Spleen (tissue), 11 donors: ENCODE results near the gene GPD2. TPM values are rescaled to one million over a fixed set of nuclear protein-coding genes. Genes with fewer than 3 reads are reported as not detected.
"Not testable (repeated sequence)": the region's sequence is repeated elsewhere in the genome, so short reads cannot be mapped to it uniquely, and the experiment has no call there.

Source experiments
- DNase-seq: peaks from one replicate; pipeline ENCODE4 v3.0.0-alpha.2; 2020
- H3K27ac ChIP-seq, 8 donors: fragments of 200-600 bp; sonication (generic) in 7 of 8; 1 replicate in 4 of 8; 2 replicates in 4 of 8; pipeline versions ENCODE4 v1.5.0 to v1.8.0; 2016 to 2021; ENCODE audit warnings: inconsistent platforms in 4 of 8, mild to moderate bottlenecking in 4 of 8, moderate library complexity in 1 of 8
- H3K27me3 ChIP-seq, 7 donors: fragments of 200-600 bp; sonication (generic) in 6 of 7; replicated peaks in 1 of 7; 1 replicate in 4 of 7; 2 replicates in 3 of 7; pipeline versions ENCODE4 v1.5.0 to v1.8.0; 2016 to 2021; ENCODE audit warnings: inconsistent platforms in 3 of 7, mild to moderate bottlenecking in 1 of 7
- H3K36me3 ChIP-seq, 6 donors: fragments of 200-600 bp; sonication (generic) in 5 of 6; 1 replicate in 4 of 6; 2 replicates in 2 of 6; pipeline versions ENCODE4 v1.5.0 to v1.8.0; 2016 to 2021; ENCODE audit warnings: inconsistent platforms in 2 of 6
- H3K4me1 ChIP-seq, 6 donors: fragments of 200-600 bp; sonication (generic) in 5 of 6; 1 replicate in 3 of 6; 2 replicates in 3 of 6; pipeline versions ENCODE4 v1.5.0 to v1.8.0; 2016 to 2021; ENCODE audit warnings: inconsistent platforms in 3 of 6
- H3K4me3 ChIP-seq, 8 donors: fragments of 200-600 bp; sonication (generic) in 7 of 8; 1 replicate in 4 of 8; 2 replicates in 4 of 8; pipeline versions ENCODE4 v1.5.0 to v1.8.0; 2016 to 2021; ENCODE audit warnings: inconsistent platforms in 4 of 8, mild to moderate bottlenecking in 4 of 8, moderate library complexity in 2 of 8
- H3K9me3 ChIP-seq, 8 donors: fragments of 200-600 bp; sonication (generic) in 7 of 8; 1 replicate in 4 of 8; 2 replicates in 4 of 8; pipeline versions ENCODE4 v1.5.0 to v1.8.0; 2016 to 2021; ENCODE audit warnings: inconsistent platforms in 4 of 8
- CTCF ChIP-seq, 11 experiments: fragments of 200-600 bp in 7 of 11; fragments of 450-650 bp in 4 of 11; sonication (generic) in 4 of 11; IDR thresholded peaks in 8 of 11; conservative IDR thresholded peaks in 3 of 11; 1 replicate in 7 of 11; 2 replicates in 4 of 11; pipeline versions ENCODE4 v1.4.0 to v1.8.0; 2016 to 2021; ENCODE audit warnings: antibody characterized with exemption in 11 of 11, inconsistent platforms in 4 of 11, mild to moderate bottlenecking in 1 of 11
- POLR2A ChIP-seq, 3 donors: fragments of 450-650 bp; IDR thresholded peaks; one replicate each; pipeline ENCODE4 v1.5.1; 2017; ENCODE audit warnings: antibody characterized with exemption in 3 of 3, mild to moderate bottlenecking in 1 of 3
- POLR2AphosphoS5 ChIP-seq, 3 donors: sonication (generic); formaldehyde crosslinking; IDR thresholded peaks; one replicate each; pipeline ENCODE4 v1.5.1; 2017; ENCODE audit warnings: antibody characterized with exemption in 3 of 3
- WGBS, 5 donors: extraction: QIAGEN DNeasy Blood & Tissue Kit in 3 of 5; methylation state at CpG; one replicate each; pipeline versions ENCODE4 v1.1.5 to v1.1.7; 2013 to 2018; 5-methylcytosine and 5-hydroxymethylcytosine counted together
- intact Hi-C: fragments of 100-400 bp; cut with DNase I; formaldehyde crosslinking; loops from one replicate; pipeline ENCODE4 v1.15.0; 2023; ENCODE audit warnings: low total_unique reads
- polyA plus RNA-seq, 3 donors: library from polyadenylated mRNA; stranded (reverse); fragments of 200-250 nt; gene quantifications; one replicate each; pipeline ENCODE4 v1.2.1, GENCODE V29; 2013
- total RNA-seq, 7 donors: library from RNA; depleted of rRNA in 3 of 7; stranded (reverse); fragments of >200 nt in 3 of 7; fragmentation: NEBNext Ultra II Directional in 4 of 7; extraction: Animal tissue kit (Norgen Biotek cat#: 25700) in 4 of 7; gene quantifications; one replicate each; pipeline versions ENCODE4 v1.1.0 to v1.2.1, GENCODE V29; 2016 to 2021
- donor health status: healthy with polysubstance abuse.
- donor health status: DM: no; HTN: no; CAD: no; lungs with moderate emphysema.
- donor health status: DM: no; HTN: no; CAD: no.
- donor health status: Bipolar disorder and iron deficiency.
- donor health status: healthy.
- donor health status: DM: no; HTN: no; CAD: no.
- donor health status: DM: yes; HTN: yes; CAD: no.

Gene GPD2
- total and polyA plus RNA-seq, 10 donors = 3.5 to 74.9 (median 28.8) TPM

- DNase-seq = no peak
- H3K27me3 ChIP-seq = no peaks in the 10 kb centered on the region
- TF ChIP-seq POLR2A (IDR thresholded peaks at IDR 0.05) (no peak), CTCF (IDR thresholded peaks at IDR 0.05 in 8 of 11, conservative IDR thresholded peaks at IDR 0.05 in 3 of 11) (no peak), POLR2AphosphoS5 (IDR thresholded peaks at IDR 0.05) (no peak)
- no peaks in the 10 kb centered on the region for H3K9me3 ChIP-seq
- H3K4me1 ChIP-seq = no peaks in the 10 kb centered on the region
- 64 to 77% (median 75%) methylated on average over 2 of the region's 2 CpGs for WGBS, 5 donors
- no peak overlapping the region for H3K4me3 ChIP-seq
- no peak overlapping the region for H3K27ac ChIP-seq
- intact Hi-C loops = no loop called here
- H3K36me3 ChIP-seq = peaks cover 0 to 23% (median 2%) of the 10 kb centered on the region in 6 donors
Measured at GRCh38 chr2:156526950-156527636, 90.9 kb downstream of the GPD2 start.

- DNase-seq, H3K27ac ChIP-seq, intact Hi-C loops, H3K4me3 ChIP-seq, H3K27me3 ChIP-seq, H3K9me3 ChIP-seq: not testable (repeated sequence)
- H3K4me1 ChIP-seq = peaks cover 0 to 10% (median 5%) of the 10 kb centered on the region in 6 donors
- 89 to 98% (median 91%) methylated on average over 5 of the region's 5 CpGs for WGBS, 5 donors
- peaks cover 0 to 16% (median 2%) of the 10 kb centered on the region in 6 donors for H3K36me3 ChIP-seq
Measured at GRCh38 chr2:156528583-156528982, 92.4 kb downstream of the GPD2 start.

GRCh38 chr2:156532989-156533388 is 96.8 kb downstream of the GPD2 start:
- intact Hi-C loops = no loop called here
- no peak for DNase-seq
- peak overlapping the region in 1 of 8 donors; percentile 18 for H3K27ac ChIP-seq
- H3K27me3 ChIP-seq = no peaks in the 10 kb centered on the region
- no peak for TF ChIP-seq POLR2AphosphoS5 (IDR thresholded peaks at IDR 0.05)
- no peak for TF ChIP-seq POLR2A (IDR thresholded peaks at IDR 0.05)
- TF ChIP-seq CTCF (IDR thresholded peaks at IDR 0.05 in 8 of 11, conservative IDR thresholded peaks at IDR 0.05 in 3 of 11) = no peak
- H3K9me3 ChIP-seq = peaks cover 0 to 7% (median 0%) of the 10 kb centered on the region in 8 donors
- peaks cover 0 to 23% (median 2%) of the 10 kb centered on the region in 6 donors for H3K36me3 ChIP-seq
- H3K4me1 ChIP-seq = peaks cover 0 to 15% (median 7%) of the 10 kb centered on the region in 6 donors
- H3K4me3 ChIP-seq = no peak overlapping the region
- WGBS, 5 donors = 68 to 83% (median 70%) methylated on average over 2 of the region's 2 CpGs

GRCh38 chr2:156536534-156536933 is 100.4 kb downstream of the GPD2 start:
- no peaks in the 10 kb centered on the region for H3K27me3 ChIP-seq
- WGBS, 5 donors = 89 to 94% (median 91%) methylated on average over 2 of the region's 2 CpGs
- TF ChIP-seq POLR2A (IDR thresholded peaks at IDR 0.05) (no peak), POLR2AphosphoS5 (IDR thresholded peaks at IDR 0.05) (no peak), CTCF (IDR thresholded peaks at IDR 0.05 in 8 of 11, conservative IDR thresholded peaks at IDR 0.05 in 3 of 11) (no peak)
- H3K4me3 ChIP-seq = no peak overlapping the region
- intact Hi-C loops = no loop called here
- DNase-seq = no peak
- no peak overlapping the region for H3K27ac ChIP-seq
- peaks cover 0 to 21% (median 7%) of the 10 kb centered on the region in 6 donors for H3K4me1 ChIP-seq
- peaks cover 0 to 7% (median 0%) of the 10 kb centered on the region in 8 donors for H3K9me3 ChIP-seq
- peaks cover 0 to 18% (median 0%) of the 10 kb centered on the region in 6 donors for H3K36me3 ChIP-seq
